GM19468 (cell line): ENCODE results near the gene ERBIN.
"Not testable (repeated sequence)": the region's sequence is repeated elsewhere in the genome, so short reads cannot be mapped to it uniquely, and the experiment has no call there.

Experiments used
- ATAC-seq: cut with Tn5 transposase; IDR thresholded peaks from one replicate; pipeline ENCODE4 v1.9.1; 2021; ENCODE audit warnings: mild to moderate bottlenecking, moderate library complexity, moderate number of reproducible peaks; ENCODE audit not compliant: unreplicated experiment; ENCODE audit errors: extremely low read depth

The ERBIN gene, protein sequence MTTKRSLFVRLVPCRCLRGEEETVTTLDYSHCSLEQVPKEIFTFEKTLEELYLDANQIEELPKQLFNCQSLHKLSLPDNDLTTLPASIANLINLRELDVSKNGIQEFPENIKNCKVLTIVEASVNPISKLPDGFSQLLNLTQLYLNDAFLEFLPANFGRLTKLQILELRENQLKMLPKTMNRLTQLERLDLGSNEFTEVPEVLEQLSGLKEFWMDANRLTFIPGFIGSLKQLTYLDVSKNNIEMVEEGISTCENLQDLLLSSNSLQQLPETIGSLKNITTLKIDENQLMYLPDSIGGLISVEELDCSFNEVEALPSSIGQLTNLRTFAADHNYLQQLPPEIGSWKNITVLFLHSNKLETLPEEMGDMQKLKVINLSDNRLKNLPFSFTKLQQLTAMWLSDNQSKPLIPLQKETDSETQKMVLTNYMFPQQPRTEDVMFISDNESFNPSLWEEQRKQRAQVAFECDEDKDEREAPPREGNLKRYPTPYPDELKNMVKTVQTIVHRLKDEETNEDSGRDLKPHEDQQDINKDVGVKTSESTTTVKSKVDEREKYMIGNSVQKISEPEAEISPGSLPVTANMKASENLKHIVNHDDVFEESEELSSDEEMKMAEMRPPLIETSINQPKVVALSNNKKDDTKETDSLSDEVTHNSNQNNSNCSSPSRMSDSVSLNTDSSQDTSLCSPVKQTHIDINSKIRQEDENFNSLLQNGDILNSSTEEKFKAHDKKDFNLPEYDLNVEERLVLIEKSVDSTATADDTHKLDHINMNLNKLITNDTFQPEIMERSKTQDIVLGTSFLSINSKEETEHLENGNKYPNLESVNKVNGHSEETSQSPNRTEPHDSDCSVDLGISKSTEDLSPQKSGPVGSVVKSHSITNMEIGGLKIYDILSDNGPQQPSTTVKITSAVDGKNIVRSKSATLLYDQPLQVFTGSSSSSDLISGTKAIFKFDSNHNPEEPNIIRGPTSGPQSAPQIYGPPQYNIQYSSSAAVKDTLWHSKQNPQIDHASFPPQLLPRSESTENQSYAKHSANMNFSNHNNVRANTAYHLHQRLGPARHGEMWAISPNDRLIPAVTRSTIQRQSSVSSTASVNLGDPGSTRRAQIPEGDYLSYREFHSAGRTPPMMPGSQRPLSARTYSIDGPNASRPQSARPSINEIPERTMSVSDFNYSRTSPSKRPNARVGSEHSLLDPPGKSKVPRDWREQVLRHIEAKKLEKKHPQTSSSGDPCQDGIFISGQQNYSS (N-terminal part only)

DNA sequence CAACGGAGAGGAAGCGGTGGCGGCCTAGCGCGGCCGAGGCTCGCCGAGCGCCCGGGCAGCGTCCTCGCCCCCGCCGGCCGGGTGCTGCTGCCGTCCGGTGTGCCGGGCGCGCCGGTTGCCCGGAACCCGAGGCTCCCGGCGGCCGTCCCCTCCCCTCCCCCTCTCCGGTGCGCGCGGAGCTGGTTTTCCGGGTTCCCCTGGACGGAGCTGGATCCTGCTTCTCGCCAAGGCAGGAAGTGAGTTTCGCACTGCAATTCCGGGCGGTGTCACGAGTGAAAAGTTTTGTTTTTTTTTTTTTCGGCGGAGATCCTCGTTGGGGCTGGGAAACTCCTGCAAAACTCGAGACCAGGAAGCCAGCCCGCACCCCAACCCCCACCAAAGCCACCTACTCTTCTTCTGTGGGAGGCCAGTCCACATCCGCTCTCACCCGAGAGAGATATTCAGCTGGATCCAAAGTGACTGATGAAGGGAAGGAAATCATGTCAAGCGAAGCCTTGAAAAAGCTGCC lies at the start of gene ERBIN:
Gene ERBIN, plus strand, starts transcription at position 300 of the 508 bp plus-strand sequence. CDS start 66,144 bp downstream, outside the sequence.
- no peak for ATAC-seq

DNA sequence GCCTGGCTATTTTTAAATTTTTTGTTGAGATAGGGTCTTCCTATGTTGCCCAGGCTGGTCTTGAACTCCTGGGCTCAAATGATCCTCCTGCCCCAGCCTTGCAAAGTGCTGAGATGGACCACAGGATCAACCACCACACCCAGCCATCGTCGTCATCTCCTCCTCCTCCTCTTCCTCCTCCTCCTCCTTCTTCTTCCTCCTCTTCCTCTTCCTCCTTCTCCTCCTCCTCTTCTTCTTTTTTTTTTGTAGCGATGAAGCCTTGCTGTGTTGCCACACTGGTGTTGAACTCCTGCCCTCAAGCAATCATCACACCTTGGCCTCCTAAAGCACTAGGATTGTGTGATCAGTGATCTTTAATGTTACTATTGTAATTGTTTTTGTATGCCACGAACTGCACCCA lies 49.4 kb upstream of the ERBIN start:
- ATAC-seq, result no peak

DNA sequence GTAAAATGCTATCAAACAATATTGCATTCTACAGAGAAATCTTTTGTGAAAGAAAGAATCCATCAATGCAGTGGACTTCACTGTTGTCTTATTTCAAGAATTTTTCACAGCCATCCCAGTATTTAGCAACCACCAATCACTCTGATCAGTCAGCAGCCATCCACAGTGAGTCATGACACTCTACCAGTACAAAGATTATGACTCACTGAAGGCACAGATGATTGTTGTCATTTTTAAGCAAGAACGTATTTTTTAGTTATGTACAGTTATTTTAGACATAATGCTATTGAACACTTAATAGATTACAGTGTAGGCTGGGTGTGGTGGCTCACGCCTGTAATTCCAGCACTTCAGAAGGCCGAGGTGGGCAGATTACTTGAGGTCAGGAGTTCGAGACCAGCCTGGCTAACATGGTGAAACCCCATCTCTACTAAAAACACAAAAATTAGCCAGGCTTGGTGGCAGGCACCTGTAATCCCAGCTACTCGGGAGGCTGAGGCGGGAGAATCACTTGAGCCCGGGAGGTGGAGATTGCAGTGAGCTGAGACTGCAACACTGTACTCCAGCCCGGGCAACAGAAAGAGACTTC lies 46.6 kb upstream of the ERBIN start:
- not testable (repeated sequence) for ATAC-seq

DNA sequence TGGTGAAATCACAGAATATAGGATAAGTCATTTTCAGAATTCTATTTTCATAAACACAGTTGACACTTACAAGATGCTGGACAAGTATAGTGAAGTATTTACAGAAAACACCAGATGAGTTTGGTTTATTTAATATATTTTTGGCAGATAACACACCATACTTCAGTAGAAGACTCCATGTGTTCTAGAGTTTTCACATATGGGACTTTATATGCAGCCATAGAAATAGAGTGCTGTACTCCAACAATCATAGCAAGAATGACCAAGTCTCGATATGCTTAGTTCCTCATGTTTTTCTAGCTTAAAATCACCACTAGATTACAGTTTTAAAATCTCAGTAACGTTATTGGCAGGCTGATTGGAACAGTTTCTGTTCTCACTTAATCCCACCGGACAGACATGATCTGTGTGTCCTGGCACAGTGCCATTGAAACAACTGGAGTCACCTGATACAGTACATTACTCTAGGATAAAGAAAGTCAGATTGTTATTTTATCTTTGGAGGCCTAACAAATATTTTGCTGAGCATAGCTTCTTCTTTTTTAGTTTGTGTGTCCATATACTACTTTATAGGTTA lies 45.8 kb upstream of the ERBIN start:
- no peak for ATAC-seq

DNA sequence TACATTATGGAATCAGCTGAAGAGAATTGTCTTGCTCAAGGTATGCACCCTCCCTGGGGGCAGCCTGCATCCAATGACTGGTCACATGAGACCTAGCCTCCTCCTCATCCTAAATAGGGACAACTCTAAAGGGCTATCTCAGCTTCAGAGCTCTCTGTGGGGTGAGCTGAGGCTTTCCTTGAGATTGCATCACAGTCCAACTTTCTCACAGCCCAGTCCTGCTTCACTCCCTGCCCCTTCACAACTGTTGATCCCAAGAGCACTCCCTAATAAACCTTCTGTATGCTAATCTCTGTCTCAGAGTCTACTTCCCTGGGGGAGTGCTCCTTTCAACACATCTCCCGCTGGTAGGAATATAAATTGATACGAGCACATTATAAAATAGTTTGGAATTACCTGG lies 44.1 kb upstream of the ERBIN start:
- ATAC-seq, result no peak

DNA sequence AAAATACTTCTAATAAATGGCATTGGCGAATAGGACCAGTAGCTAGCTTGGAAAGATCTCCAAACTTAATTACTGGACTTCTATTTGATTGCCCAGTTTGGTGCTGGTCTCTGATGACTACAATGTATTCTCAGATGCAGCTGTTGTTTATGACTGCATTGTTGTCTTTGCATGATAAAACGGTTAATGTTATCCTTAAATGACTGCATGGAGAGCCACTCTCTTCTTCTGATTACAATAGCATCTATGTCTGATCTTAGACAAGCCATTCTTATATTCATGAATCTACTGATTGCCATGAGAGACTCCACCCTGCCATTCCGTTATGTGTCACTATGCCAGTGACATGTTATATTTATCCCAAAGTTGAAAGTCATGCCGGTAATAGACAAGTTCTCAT lies 42.9 kb upstream of the ERBIN start:
- no peak for ATAC-seq

DNA sequence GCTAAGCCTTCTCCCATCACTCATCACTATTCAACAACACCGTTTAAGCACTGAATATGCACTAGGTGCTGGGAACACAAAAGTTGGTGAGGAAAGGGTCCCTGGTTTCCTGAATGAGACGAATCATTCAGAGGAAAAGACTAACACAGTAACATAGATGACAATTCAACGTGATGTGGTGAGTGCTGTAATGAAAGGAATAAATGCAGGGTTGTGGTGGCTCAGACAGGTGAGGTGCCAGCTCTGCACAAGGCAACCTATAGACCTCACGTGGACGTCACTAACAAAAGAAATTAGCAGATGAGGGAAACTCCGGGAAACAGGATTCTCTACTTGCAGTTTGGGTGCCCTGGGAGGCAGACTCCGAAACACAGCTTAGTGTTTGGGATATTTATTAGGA lies 40.0 kb upstream of the ERBIN start:
- ATAC-seq, result no peak

DNA sequence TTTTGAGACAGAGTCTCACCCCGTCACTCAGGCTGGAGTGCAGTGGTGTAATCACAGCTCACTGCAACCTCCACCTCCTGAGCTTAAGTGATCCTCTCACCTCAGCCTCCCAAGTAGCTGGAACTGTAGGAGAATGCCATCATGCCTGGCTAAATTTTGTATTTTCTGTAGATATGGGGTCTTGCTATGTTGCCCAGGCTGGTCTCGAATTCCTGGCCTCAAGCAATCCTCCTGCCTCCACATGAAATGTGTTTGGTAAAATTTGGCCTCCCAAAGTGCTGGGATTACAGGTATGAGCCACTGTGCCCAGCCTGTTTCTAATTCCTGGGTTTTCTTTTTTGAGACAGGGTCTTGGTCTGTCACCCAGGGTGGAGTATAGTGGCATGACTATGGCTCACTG lies 34.4 kb upstream of the ERBIN start:
- ATAC-seq, result not testable (repeated sequence)

DNA sequence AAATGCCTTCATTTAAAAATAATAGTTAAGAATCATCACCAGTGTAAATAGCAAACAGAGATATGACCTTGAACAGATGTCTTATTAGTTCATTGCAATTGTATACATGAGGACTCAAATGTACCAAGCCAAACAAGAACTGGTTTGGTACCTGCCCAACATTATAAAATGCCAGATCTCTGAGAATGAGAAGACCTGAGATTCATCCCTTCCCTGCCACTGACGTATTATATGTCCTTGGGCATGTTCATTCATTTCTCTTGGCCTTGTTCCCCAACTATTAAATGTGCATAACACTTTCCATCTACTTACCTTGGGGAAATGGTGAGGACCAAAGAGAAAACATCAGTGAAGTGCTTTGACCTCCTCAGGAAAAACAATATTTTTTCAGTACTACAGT lies 33.6 kb upstream of the ERBIN start:
- no peak for ATAC-seq

DNA sequence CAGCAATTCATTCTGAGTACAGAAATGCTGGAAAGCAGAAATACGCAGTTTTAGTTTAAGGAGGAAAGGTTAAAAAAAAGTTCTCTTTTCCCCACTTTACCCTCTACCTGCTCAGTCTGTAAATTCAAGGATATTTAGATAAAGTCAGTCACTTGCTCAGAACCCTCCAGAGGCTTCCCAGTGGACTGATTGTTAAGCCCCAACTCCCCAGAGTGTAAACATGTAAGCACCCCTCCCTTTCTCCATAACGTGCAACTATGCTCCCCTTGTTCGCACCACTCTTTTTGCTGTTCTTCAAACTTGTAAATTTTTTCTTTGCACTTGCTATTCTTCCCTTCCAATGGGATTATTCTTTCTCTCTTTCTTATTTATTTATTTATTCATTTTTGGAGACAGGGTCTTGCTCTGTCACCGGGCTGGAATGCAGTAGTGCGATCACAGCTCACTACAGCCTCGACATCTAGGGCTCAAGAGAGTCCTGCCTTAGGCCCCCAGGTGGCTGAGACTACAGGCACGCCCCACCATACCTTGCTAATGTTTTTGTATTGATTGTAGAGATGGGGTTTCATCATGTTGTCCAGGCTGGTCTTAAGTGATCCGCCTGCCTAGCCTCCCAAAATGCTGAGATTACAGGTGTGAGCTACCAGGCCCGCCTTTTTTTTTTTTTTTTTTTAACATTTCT lies 32.5 kb upstream of the ERBIN start:
- ATAC-seq, result no peak

DNA sequence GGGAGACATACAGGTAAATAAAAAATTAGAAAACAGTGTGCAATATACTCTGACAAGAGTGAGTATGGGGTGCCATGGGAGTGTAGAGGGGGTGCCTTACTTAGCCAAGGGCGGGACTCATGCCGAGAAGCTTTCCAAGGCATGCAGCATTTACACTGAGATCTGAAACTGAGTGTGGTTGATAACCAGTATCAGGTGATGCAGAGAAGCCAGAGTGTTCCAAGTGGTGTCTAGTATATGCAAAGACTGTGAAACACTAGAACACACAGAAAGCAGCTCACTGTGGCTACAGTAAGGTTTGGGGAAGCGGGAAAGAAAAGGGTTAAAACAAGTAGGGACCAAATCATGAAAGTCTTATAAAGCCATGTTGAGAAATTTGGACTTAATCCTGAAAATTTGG lies 30.5 kb upstream of the ERBIN start:
- ATAC-seq, result no peak

DNA sequence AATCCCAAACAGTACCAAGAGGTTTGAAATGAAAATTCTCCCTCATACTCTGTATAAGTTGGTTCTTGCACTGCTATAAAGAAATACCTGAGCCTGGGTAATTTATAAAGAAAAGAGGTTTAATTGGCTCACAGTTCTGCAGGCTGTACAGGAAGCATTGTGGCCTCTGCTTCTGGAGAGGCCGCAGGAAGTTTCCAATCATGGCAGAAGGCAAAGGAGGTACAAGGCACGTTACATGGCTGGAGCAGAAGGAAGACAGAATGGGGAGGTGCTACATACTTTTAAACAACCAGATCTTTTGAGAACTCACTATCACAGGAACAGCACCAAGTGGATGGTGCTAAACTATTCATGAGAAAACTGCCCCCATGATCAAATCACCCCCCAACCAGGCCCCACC lies 25.6 kb upstream of the ERBIN start:
- ATAC-seq, result no peak

DNA sequence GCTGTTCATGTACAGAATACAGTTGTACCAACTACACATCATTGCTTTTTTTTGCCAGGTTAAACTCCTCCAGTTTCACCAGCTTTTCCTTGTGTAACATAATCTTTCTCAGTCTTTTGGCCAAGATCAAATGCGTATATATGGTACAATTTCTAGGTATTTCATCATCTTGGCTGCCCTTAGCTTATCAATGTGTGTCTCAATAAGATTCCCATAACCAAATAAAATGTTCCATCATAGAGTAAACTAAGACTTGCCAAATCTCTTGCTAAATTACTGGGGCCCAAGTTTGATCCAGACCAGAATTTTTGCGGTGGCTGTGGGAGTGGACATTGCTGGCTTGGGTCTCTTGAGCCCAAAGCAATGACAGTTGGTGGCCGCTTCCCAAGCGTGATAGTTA lies 24.3 kb upstream of the ERBIN start:
- no peak for ATAC-seq

DNA sequence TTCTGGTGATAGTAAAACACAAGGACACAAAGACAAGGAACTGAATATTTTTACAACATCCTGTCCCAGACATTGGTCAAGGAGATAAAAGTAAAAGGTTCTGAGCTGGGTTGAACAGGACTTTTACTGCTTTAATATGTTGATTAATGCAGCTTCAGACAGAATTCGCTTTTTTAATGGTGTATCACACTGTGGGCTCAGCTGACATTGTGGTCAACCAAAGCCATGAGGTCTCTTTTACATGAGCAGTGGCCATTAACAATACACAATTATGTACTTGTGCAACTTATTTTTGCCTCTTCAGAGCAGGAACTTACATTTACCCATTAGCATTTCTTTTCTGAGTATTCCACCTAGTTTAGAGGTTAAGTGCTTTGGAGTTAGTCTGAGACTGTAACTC lies 22.8 kb upstream of the ERBIN start:
- no peak for ATAC-seq

DNA sequence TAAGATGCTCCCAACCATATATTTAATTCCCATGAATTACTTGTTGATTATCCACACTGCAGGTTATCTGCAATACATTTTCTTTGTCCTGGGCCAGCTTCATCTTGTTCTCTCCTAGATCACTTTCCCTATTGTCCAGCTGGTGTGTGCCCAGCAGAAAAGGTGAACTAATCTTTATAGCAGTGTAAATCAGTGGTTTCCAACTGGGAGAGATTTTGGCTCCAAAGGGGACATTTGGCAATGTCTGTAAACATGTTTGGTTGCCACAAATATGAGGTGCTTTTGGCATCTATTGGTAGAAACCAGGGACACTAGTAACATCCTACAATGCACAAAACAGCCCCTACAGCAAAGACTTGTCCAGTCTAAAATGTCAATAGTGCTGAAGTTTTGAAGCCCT lies 20.1 kb upstream of the ERBIN start:
- ATAC-seq, result no peak

DNA sequence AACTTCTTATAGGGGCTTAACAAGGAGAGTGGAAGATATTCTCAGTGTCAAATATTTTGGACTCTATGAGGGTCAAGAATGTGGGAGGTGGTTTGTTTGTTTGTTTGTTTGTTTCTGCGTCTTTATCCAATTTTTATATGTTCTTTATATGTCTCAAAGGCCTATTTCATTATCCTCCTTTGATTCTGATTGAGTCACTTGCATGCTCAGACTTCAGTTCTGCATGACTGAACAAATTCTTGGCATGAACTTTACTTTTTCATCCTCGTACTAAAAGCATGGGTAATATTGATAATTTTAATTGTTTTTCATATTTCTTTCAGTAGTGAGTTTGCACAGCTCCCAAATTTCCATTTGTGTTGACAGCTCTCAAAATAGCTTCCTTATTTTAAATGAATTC lies 19.2 kb upstream of the ERBIN start:
- ATAC-seq, result no peak

DNA sequence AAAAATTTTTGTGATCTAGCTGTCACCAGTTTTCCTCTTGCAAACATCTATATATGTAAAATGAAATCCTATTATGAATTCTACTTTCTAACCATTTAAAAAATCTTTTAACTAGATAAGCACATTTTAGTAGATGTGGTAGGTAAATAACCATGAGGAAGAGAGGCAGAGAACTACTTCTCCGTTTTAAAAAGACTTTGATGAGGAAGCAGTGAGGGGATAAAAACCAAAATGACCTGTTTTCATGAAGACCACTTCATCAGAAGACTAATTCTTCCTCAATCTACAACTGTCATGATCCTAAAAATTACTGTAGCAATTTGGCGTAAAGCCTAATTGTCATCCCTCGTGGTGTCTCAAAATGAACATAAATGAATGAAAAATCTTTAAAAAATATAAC lies 15.7 kb upstream of the ERBIN start:
- ATAC-seq, result no peak

DNA sequence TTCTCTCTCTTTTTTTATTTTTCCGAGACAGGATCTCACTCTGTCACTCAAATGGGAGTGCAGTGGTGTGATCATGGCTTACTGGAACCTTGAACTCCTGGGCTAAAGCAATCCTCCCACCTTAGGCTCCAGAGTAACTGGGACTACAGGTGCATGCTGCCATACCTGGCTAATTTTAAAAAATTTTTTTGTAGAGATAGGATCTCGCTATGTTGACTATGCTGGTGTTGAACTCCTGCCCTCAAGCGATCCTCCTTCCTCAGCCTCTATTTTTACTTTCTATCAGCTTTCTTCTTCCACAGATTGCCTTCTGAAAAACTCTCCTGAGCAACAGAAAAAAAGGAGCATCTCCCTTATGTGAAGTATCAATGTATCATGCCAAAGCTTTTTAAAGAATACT lies 14.1 kb upstream of the ERBIN start:
- ATAC-seq, result no peak

DNA sequence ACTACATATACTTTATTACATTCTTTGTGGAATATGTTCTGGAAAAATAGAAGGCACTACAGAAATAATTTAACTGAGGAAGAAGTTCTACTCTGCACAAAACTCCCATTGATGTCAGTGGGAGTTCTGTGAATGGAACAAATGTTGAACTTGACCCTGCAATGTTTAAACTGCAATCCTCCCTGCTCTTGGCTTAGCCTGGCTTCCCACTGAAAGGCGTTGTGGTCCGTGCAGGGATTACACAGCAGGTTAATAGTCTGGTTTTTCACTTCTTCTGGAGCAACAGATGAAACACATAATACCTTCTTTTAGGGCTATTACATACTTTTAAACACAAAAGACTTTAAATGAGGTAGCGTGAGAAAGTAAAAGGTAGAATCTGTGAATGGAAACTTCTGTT lies 12.9 kb upstream of the ERBIN start:
- ATAC-seq, result no peak
